Spleen (tissue), 11 donors: Measurements from ENCODE around the gene NDUFA7. TPM values are rescaled to one million over a fixed set of nuclear protein-coding genes. Genes with fewer than 3 reads are reported as not detected.
"Not testable (repeated sequence)": the region's sequence is repeated elsewhere in the genome, so short reads cannot be mapped to it uniquely, and the experiment has no call there.

Source experiments
- DNase-seq: peaks from one replicate; pipeline ENCODE4 v3.0.0-alpha.2; 2020
- H3K27ac ChIP-seq, 8 donors: fragments of 200-600 bp; sonication (generic) in 7 of 8; 1 replicate in 4 of 8; 2 replicates in 4 of 8; pipeline versions ENCODE4 v1.5.0 to v1.8.0; 2016 to 2021; ENCODE audit warnings: inconsistent platforms in 4 of 8, mild to moderate bottlenecking in 4 of 8, moderate library complexity in 1 of 8
- H3K27me3 ChIP-seq, 7 donors: fragments of 200-600 bp; sonication (generic) in 6 of 7; replicated peaks in 1 of 7; 1 replicate in 4 of 7; 2 replicates in 3 of 7; pipeline versions ENCODE4 v1.5.0 to v1.8.0; 2016 to 2021; ENCODE audit warnings: inconsistent platforms in 3 of 7, mild to moderate bottlenecking in 1 of 7
- H3K36me3 ChIP-seq, 6 donors: fragments of 200-600 bp; sonication (generic) in 5 of 6; 1 replicate in 4 of 6; 2 replicates in 2 of 6; pipeline versions ENCODE4 v1.5.0 to v1.8.0; 2016 to 2021; ENCODE audit warnings: inconsistent platforms in 2 of 6
- H3K4me1 ChIP-seq, 6 donors: fragments of 200-600 bp; sonication (generic) in 5 of 6; 1 replicate in 3 of 6; 2 replicates in 3 of 6; pipeline versions ENCODE4 v1.5.0 to v1.8.0; 2016 to 2021; ENCODE audit warnings: inconsistent platforms in 3 of 6
- H3K4me3 ChIP-seq, 8 donors: fragments of 200-600 bp; sonication (generic) in 7 of 8; 1 replicate in 4 of 8; 2 replicates in 4 of 8; pipeline versions ENCODE4 v1.5.0 to v1.8.0; 2016 to 2021; ENCODE audit warnings: inconsistent platforms in 4 of 8, mild to moderate bottlenecking in 4 of 8, moderate library complexity in 2 of 8
- H3K9me3 ChIP-seq, 8 donors: fragments of 200-600 bp; sonication (generic) in 7 of 8; 1 replicate in 4 of 8; 2 replicates in 4 of 8; pipeline versions ENCODE4 v1.5.0 to v1.8.0; 2016 to 2021; ENCODE audit warnings: inconsistent platforms in 4 of 8
- POLR2A ChIP-seq, 3 donors: fragments of 450-650 bp; IDR thresholded peaks; one replicate each; pipeline ENCODE4 v1.5.1; 2017; ENCODE audit warnings: antibody characterized with exemption in 3 of 3, mild to moderate bottlenecking in 1 of 3
- POLR2AphosphoS5 ChIP-seq, 3 donors: sonication (generic); formaldehyde crosslinking; IDR thresholded peaks; one replicate each; pipeline ENCODE4 v1.5.1; 2017; ENCODE audit warnings: antibody characterized with exemption in 3 of 3
- WGBS, 5 donors: extraction: QIAGEN DNeasy Blood & Tissue Kit in 3 of 5; methylation state at CpG; one replicate each; pipeline versions ENCODE4 v1.1.5 to v1.1.7; 2013 to 2018; 5-methylcytosine and 5-hydroxymethylcytosine counted together
- intact Hi-C: fragments of 100-400 bp; cut with DNase I; formaldehyde crosslinking; loops from one replicate; pipeline ENCODE4 v1.15.0; 2023; ENCODE audit warnings: low total_unique reads
- polyA plus RNA-seq, 3 donors: library from polyadenylated mRNA; stranded (reverse); fragments of 200-250 nt; gene quantifications; one replicate each; pipeline ENCODE4 v1.2.1, GENCODE V29; 2013
- total RNA-seq, 7 donors: library from RNA; depleted of rRNA in 3 of 7; stranded (reverse); fragments of >200 nt in 3 of 7; fragmentation: NEBNext Ultra II Directional in 4 of 7; extraction: Animal tissue kit (Norgen Biotek cat#: 25700) in 4 of 7; gene quantifications; one replicate each; pipeline versions ENCODE4 v1.1.0 to v1.2.1, GENCODE V29; 2016 to 2021
- TF ChIP-seq, protein P1 (sequence below), 11 experiments: fragments of 200-600 bp in 7 of 11; fragments of 450-650 bp in 4 of 11; sonication (generic) in 4 of 11; IDR thresholded peaks in 8 of 11; conservative IDR thresholded peaks in 3 of 11; 1 replicate in 7 of 11; 2 replicates in 4 of 11; pipeline versions ENCODE4 v1.4.0 to v1.8.0; 2016 to 2021; ENCODE audit warnings: antibody characterized with exemption in 11 of 11, inconsistent platforms in 4 of 11, mild to moderate bottlenecking in 1 of 11
- donor health status: healthy with polysubstance abuse.
- donor health status: DM: no; HTN: no; CAD: no; lungs with moderate emphysema.
- donor health status: DM: no; HTN: no; CAD: no.
- donor health status: Bipolar disorder and iron deficiency.
- donor health status: healthy.
- donor health status: DM: no; HTN: no; CAD: no.
- donor health status: DM: yes; HTN: yes; CAD: no.

The NDUFA7 gene
- total and polyA plus RNA-seq, 10 donors, result 14.6 to 131 (median 31.1) TPM

GRCh38 chr19:8269724-8270123 is 51.5 kb downstream of the NDUFA7 start:
- no peak for DNase-seq
- Histone ChIP-seq H3K9me3 (no peaks in the 10 kb centered on the region), H3K27me3 (no peaks in the 10 kb centered on the region), H3K27ac (peak overlapping the region; percentile 75 to 95 (median 88)), H3K4me3 (peak overlapping the region in 1 of 8 donors; percentile 76), H3K4me1 (peaks cover 8 to 29% (median 18%) of the 10 kb centered on the region in 6 donors), H3K36me3 (no peaks in the 10 kb centered on the region)
- WGBS, 5 donors, result 68 to 88% (median 83%) methylated on average over 3 of the region's 3 CpGs
- TF ChIP-seq, protein P1, sequence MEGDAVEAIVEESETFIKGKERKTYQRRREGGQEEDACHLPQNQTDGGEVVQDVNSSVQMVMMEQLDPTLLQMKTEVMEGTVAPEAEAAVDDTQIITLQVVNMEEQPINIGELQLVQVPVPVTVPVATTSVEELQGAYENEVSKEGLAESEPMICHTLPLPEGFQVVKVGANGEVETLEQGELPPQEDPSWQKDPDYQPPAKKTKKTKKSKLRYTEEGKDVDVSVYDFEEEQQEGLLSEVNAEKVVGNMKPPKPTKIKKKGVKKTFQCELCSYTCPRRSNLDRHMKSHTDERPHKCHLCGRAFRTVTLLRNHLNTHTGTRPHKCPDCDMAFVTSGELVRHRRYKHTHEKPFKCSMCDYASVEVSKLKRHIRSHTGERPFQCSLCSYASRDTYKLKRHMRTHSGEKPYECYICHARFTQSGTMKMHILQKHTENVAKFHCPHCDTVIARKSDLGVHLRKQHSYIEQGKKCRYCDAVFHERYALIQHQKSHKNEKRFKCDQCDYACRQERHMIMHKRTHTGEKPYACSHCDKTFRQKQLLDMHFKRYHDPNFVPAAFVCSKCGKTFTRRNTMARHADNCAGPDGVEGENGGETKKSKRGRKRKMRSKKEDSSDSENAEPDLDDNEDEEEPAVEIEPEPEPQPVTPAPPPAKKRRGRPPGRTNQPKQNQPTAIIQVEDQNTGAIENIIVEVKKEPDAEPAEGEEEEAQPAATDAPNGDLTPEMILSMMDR (IDR thresholded peaks at IDR 0.05 in 8 of 11, conservative IDR thresholded peaks at IDR 0.05 in 3 of 11), result no peak
- no peak for TF ChIP-seq POLR2AphosphoS5 (IDR thresholded peaks at IDR 0.05)
- TF ChIP-seq POLR2A (IDR thresholded peaks at IDR 0.05), result no peak
- intact Hi-C loops, result no loop called here

DNA sequence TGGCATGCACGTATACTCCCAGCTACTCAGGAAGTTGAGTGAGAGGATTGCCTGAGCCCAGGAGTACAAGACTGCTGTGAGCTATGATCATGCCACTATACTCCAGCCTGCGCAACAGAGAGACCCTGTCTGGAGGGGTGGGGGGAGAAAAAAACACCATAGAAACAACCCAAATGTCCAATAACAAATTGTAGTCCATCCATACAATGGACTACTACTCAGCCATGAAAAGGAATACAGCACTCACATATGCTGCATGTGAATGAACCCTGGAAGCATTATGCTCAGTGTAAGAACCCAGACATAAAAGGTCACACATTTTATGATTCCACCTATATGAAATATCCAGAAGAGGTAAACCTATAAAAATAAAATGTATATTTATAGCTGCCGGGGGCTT is 55.3 kb downstream of the NDUFA7 start:
- DNase-seq, result peak; percentile 9
- 72 to 80% (median 75%) methylated on average over 3 of the region's 3 CpGs for WGBS, 5 donors
- Histone ChIP-seq H3K27me3 (no peaks in the 10 kb centered on the region), H3K9me3 (no peaks in the 10 kb centered on the region), H3K27ac (no peak overlapping the region), H3K36me3 (peaks cover 0 to 24% (median 12%) of the 10 kb centered on the region in 6 donors), H3K4me1 (peaks cover 8 to 32% (median 18%) of the 10 kb centered on the region in 6 donors), H3K4me3 (no peak overlapping the region)
- intact Hi-C loops, result no loop called here
- TF ChIP-seq, protein P1 (IDR thresholded peaks at IDR 0.05 in 8 of 11, conservative IDR thresholded peaks at IDR 0.05 in 3 of 11), result no peak
- peak in 1 of 3 donors; percentile 13 for TF ChIP-seq POLR2AphosphoS5 (IDR thresholded peaks at IDR 0.05)

DNA sequence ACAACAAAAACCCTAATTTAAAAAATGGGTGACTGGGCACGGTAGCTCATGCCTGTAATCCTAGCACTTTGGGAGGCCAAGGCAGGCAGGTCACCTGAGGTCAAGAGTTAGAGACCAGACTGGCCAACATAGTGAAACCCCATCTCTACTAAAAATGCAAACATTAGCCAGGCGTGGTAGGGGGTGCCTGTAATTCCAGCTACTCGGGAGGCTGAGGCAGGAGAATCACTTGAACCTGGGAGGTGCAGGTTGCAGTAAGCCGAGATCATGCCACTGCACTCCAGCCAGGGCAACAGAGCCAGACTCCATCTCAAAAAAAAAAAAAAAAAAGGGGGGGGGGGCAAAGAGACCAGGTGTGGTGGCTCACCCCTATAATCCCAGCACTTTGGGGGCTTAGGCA is 56.9 kb downstream of the NDUFA7 start:
- H3K27ac ChIP-seq, intact Hi-C loops, H3K4me3 ChIP-seq, H3K27me3 ChIP-seq, H3K9me3 ChIP-seq: not testable (repeated sequence)
- peaks cover 4 to 26% (median 9%) of the 10 kb centered on the region in 6 donors for H3K4me1 ChIP-seq
- 82 to 94% (median 92%) methylated on average over 4 of the region's 4 CpGs for WGBS, 5 donors
- H3K36me3 ChIP-seq, result peaks cover 0 to 33% (median 12%) of the 10 kb centered on the region in 6 donors
- DNase-seq, result peak; percentile 18

- intact Hi-C loops, result no loop called here
- TF ChIP-seq POLR2A (IDR thresholded peaks at IDR 0.05), result no peak
- TF ChIP-seq POLR2AphosphoS5 (IDR thresholded peaks at IDR 0.05), result no peak
- TF ChIP-seq, protein P1 (IDR thresholded peaks at IDR 0.05 in 8 of 11, conservative IDR thresholded peaks at IDR 0.05 in 3 of 11), result no peak
- WGBS, 5 donors, result 91 to 96% (median 95%) methylated on average over 6 of the region's 6 CpGs
- H3K4me1 ChIP-seq, result peaks cover 0 to 9% (median 0%) of the 10 kb centered on the region in 6 donors
- H3K27me3 ChIP-seq, result no peaks in the 10 kb centered on the region
- H3K27ac ChIP-seq, result no peak overlapping the region
- H3K36me3 ChIP-seq, result peaks cover 0 to 51% (median 18%) of the 10 kb centered on the region in 6 donors
- peak; percentile 22 for DNase-seq
- H3K9me3 ChIP-seq, result no peaks in the 10 kb centered on the region
- no peak overlapping the region for H3K4me3 ChIP-seq
Observed at GRCh38 chr19:8262431-8262830, 58.7 kb downstream of the NDUFA7 start.

- Histone ChIP-seq H3K36me3 (peaks cover 0 to 56% (median 24%) of the 10 kb centered on the region in 6 donors), H3K9me3 (no peaks in the 10 kb centered on the region), H3K4me3 (no peak overlapping the region), H3K4me1 (peaks cover 0 to 9% (median 0%) of the 10 kb centered on the region in 6 donors), H3K27ac (no peak overlapping the region), H3K27me3 (no peaks in the 10 kb centered on the region)
- peak; percentile 52 for DNase-seq
- 92 to 98% (median 95%) methylated on average over 8 to 14 of the region's 14 CpGs for WGBS, 5 donors
- TF ChIP-seq POLR2AphosphoS5 (IDR thresholded peaks at IDR 0.05) (peak in 1 of 3 donors; percentile 12), POLR2A (IDR thresholded peaks at IDR 0.05) (no peak)
- TF ChIP-seq, protein P1 (IDR thresholded peaks at IDR 0.05 in 8 of 11, conservative IDR thresholded peaks at IDR 0.05 in 3 of 11), result no peak
- intact Hi-C loops, result no loop called here
Observed at GRCh38 chr19:8261881-8262280, 59.3 kb downstream of the NDUFA7 start.
